Calu3 (cell line): ENCODE data around the gene TGFB1I1. TPM values are rescaled to one million over a fixed set of nuclear protein-coding genes. Genes with fewer than 3 reads are reported as not detected.

Experiments used
- Bru-seq: library from RNA; stranded (reverse); fragments of 400-500 nt; gene quantifications from one replicate; lab custom pipeline; 2021; lab: Mats Ljungman, UMichigan
- BruChase-seq, 2 experiments: library from RNA; stranded (reverse); fragments of 400-500 nt; gene quantifications; one replicate each; lab custom pipeline; 2021; lab: Mats Ljungman, UMichigan
- BruUV-seq: library from RNA; stranded (reverse); fragments of 400-500 nt; replicated peaks from 2 replicates; lab custom pipeline; 2021; lab: Mats Ljungman, UMichigan
- CTCF ChIA-PET: fragments of 300-600 bp; sonication (Branson Sonifier 250); formaldehyde crosslinking; loops from one replicate; lab custom pipeline; 2022; ENCODE audit warnings: antibody characterized with exemption; lab: Charles Lee
- DNase-seq: peaks from one replicate; pipeline ENCODE4 v3.0.0; 2022
- H3K27ac Mint-ChIP-seq: one replicate; pipeline ENCODE4 v1.8.0; 2022; ENCODE audit warnings: mixed read lengths; ENCODE audit not compliant: unreplicated experiment
- H3K27me3 Mint-ChIP-seq: one replicate; pipeline ENCODE4 v1.8.0; 2022; ENCODE audit warnings: mixed read lengths; ENCODE audit not compliant: unreplicated experiment
- H3K36me3 Mint-ChIP-seq: one replicate; pipeline ENCODE4 v1.8.0; 2022; ENCODE audit warnings: mild to moderate bottlenecking, moderate library complexity, mixed read lengths; ENCODE audit not compliant: insufficient read depth, unreplicated experiment
- H3K4me1 Mint-ChIP-seq: one replicate; pipeline ENCODE4 v1.8.0; 2022; ENCODE audit warnings: mild to moderate bottlenecking, low read depth, mixed read lengths; ENCODE audit not compliant: unreplicated experiment
- H3K4me3 Mint-ChIP-seq: one replicate; pipeline ENCODE4 v1.8.0; 2022; ENCODE audit warnings: mild to moderate bottlenecking, low read depth, moderate library complexity, mixed read lengths; ENCODE audit not compliant: unreplicated experiment
- H3K9me3 Mint-ChIP-seq: one replicate; pipeline ENCODE4 v1.8.0; 2022; ENCODE audit warnings: low read depth, mixed read lengths; ENCODE audit not compliant: unreplicated experiment
- intact Hi-C: fragments of 100-400 bp; cut with micrococcal nuclease; formaldehyde crosslinking; loops from one replicate; pipeline ENCODE4 v1.10.0; 2022; ENCODE audit not compliant: unreplicated experiment
- long read RNA-seq: library from polyadenylated mRNA; stranded (forward); transcript quantifications from one replicate; pipeline ENCODE4 v2.0.0, GENCODE V29; 2022
- total RNA-seq: library from RNA; stranded (reverse); gene quantifications from 2 replicates; pipeline ENCODE4 v1.2.3, GENCODE V29; 2022
- TF ChIP-seq, protein P1 (sequence below): fragments of 200-600 bp; IDR thresholded peaks from one replicate; pipeline ENCODE4 v1.8.0; 2022; ENCODE audit warnings: antibody characterized with exemption; ENCODE audit not compliant: unreplicated experiment

TGFB1I1 gene
- total RNA-seq (14.5 and 18.7 TPM in 2 replicates), Bru-seq, nascent RNA (percentile 37 among the genes with signal in this experiment), BruChase-seq, experiment 1, labeled RNA remaining after a 6-hour chase (percentile 52 among the genes with signal in this experiment), BruChase-seq, experiment 2, labeled RNA remaining after a 2-hour chase (percentile 51 among the genes with signal in this experiment)
- long read RNA-seq, transcript TGFB1I1-203 (11 exons, 1,898 nt) = major isoform, 7 of 14 reads
- long read RNA-seq, partial matches to known transcripts = 5 of 14 reads
- long read RNA-seq, other reads (novel, unspliced or antisense) = 2 of 14 reads

DNA sequence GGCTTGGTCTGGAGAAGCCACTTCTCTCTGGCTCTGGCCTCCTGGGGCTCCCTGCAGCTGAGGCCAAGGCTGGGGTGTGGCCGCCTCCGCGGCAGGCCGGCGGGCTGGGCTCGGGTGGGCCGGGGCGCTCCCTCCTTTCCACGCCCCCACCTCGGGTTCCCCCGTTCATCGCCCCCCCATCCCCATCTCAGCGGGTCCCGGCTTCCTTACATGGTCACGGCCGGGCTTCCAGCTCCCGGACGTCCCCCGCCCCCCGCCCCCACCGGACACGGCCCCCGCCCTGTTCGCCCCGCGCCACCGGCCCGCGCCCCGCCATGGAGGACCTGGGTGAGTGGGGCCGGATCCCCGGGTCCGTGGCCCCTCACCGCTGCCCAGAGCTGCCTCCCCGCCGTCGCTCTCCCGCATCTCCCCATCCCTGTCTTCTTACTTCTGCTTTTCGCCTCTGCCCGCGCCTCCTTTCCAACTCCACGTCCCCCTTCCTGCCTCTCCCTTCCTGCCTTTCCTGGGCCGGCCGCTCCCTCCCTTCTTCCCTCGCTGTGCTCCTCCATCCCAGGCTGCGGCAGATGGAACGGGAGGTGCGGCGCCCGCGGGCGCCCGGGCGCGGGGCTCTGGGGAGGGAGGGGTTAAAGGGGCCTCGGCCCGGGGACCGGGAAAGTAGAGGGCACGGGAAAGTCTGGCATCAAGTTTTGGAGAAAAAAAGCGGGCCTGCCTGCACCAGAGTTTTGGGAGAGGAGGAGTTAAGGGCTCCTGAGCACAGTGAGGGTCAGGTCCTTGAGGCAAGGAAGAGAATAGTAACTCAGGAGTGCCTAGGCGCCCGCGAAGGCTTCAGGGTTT lies at the start of gene TGFB1I1:
Gene TGFB1I1 (plus strand): TSS at position 278 of the 834 bp plus-strand sequence. CDS start 37 bp downstream, at position 315.
- peak within 1 kb of the TSS; percentile 75 for H3K27ac Mint-ChIP-seq
- CTCF ChIA-PET = interaction anchor here (1.0 kb wide), 1 partner anchor 11 kb away, joined by 4 read pairs; no protein-coding TSS in a partner anchor
- no peaks in the 10 kb centered on the region for H3K9me3 Mint-ChIP-seq
- peaks cover 30% of the 10 kb centered on the region for H3K36me3 Mint-ChIP-seq
- no peaks in the 10 kb centered on the region for H3K27me3 Mint-ChIP-seq
- peak; percentile 41 for DNase-seq
- H3K4me1 Mint-ChIP-seq = peaks cover 20% of the 10 kb centered on the region
- H3K4me3 Mint-ChIP-seq = peak within 1 kb of the TSS; percentile 78
- TF ChIP-seq, protein P1, sequence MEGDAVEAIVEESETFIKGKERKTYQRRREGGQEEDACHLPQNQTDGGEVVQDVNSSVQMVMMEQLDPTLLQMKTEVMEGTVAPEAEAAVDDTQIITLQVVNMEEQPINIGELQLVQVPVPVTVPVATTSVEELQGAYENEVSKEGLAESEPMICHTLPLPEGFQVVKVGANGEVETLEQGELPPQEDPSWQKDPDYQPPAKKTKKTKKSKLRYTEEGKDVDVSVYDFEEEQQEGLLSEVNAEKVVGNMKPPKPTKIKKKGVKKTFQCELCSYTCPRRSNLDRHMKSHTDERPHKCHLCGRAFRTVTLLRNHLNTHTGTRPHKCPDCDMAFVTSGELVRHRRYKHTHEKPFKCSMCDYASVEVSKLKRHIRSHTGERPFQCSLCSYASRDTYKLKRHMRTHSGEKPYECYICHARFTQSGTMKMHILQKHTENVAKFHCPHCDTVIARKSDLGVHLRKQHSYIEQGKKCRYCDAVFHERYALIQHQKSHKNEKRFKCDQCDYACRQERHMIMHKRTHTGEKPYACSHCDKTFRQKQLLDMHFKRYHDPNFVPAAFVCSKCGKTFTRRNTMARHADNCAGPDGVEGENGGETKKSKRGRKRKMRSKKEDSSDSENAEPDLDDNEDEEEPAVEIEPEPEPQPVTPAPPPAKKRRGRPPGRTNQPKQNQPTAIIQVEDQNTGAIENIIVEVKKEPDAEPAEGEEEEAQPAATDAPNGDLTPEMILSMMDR = no peak
- intact Hi-C loops = no loop called here
- BruUV-seq = no TSS peak

DNA sequence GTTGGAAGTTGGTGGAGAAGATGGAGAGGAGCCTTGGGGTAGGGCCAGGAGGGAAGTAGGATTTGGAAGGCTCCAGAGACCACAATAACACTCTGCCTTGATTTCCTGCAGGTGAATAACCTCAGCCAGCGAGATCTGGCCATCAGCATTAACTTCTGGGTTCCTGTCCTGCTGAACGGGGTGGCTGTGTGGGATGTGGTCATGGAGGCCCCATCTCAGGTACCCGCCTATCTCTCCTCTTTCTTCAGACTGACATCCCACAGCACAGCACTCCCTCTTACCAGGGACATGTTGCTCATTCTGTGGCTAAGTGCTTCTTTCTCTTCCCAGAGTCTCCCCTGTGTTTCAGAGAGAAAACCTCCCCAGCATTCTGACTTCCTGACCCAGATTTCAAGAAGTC lies 48.7 kb upstream of the TGFB1I1 start:
- TF ChIP-seq, protein P1 = no peak
- intact Hi-C loops = no loop called here
- Mint-ChIP-seq H3K27ac (no peak overlapping the region), H3K27me3 (peaks cover 54% of the 10 kb centered on the region), H3K4me1 (no peaks in the 10 kb centered on the region), H3K36me3 (peaks cover 9% of the 10 kb centered on the region), H3K9me3 (peaks cover 2% of the 10 kb centered on the region), H3K4me3 (no peak overlapping the region)
- no TSS peak for BruUV-seq
- CTCF ChIA-PET = interaction anchor here (0.7 kb wide), 1 partner anchor 14 kb away, joined by 4 read pairs; no protein-coding TSS in a partner anchor
- DNase-seq = no peak

DNA sequence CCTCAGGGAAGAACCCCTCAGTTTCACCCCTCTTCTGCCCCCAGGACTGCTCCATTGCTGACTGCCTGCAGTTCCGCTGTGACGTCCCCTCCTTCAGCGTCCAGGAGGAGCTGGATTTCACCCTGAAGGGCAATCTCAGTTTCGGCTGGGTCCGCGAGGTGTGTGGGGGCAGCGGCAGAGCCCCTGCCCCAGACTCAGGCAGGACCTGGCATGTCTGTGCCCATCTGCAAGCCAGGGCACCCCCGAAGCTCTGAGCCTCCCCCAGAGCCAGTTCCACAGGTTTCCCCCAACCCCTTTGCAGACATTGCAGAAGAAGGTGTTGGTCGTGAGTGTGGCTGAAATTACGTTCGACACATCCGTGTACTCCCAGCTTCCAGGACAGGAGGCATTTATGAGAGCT lies 48.2 kb upstream of the TGFB1I1 start:
- peaks cover 9% of the 10 kb centered on the region for H3K36me3 Mint-ChIP-seq
- no peak for DNase-seq
- peaks cover 60% of the 10 kb centered on the region for H3K27me3 Mint-ChIP-seq
- BruUV-seq = no TSS peak
- intact Hi-C loops = no loop called here
- no peak overlapping the region for H3K4me3 Mint-ChIP-seq
- H3K27ac Mint-ChIP-seq = no peak overlapping the region
- H3K9me3 Mint-ChIP-seq = peaks cover 2% of the 10 kb centered on the region
- TF ChIP-seq, protein P1 = no peak
- CTCF ChIA-PET = no interaction called here
- no peaks in the 10 kb centered on the region for H3K4me1 Mint-ChIP-seq

DNA sequence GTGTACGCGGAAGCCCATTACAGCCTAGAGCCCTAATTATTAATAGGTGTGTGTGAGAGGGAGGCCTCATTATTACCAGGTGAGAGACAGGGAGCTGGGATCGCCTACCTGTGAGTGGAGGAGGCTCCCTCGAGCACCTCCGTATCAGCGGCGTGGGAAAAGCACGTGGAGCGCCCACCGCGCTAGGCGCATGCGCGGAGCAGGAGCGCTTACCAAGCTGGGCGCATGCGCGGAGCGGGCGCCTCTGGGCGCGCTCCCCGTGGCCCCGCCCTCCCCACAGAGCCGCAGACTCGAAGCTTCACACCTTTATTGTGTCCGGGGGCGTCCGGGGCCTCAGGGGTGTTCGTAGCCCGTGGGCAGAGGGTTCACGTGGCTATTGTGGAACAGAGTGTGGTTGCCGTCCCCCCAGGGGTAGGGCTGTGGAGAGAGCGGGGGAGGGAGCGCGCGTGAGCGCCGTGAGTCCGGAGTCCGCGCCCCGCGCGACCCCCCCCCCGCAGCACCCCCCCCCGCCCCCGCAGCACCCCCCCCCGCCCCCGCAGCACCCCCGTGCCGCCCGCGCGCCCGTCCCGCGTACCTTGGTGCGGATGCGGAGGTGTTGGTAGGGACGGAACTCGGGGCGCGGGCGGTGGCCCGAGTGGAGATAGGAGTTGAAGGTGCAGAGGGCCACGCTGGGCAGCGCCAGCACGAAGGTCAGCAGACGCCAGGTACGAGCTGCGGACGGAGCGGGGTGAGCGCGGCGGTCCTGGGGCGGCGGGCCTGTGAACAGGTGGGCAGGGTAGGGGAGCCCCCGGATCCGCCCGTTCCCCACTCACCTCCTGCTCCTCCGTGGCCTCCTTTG lies 44.3 kb upstream of the TGFB1I1 start:
- CTCF ChIA-PET = no interaction called here
- peak; percentile 18 for DNase-seq
- intact Hi-C loops = no loop called here
- Mint-ChIP-seq H3K9me3 (peaks cover 2% of the 10 kb centered on the region), H3K27me3 (peaks cover 68% of the 10 kb centered on the region), H3K4me3 (no peak overlapping the region), H3K4me1 (no peaks in the 10 kb centered on the region), H3K27ac (no peak overlapping the region), H3K36me3 (peaks cover 9% of the 10 kb centered on the region)
- TF ChIP-seq, protein P1 = no peak
- no TSS peak for BruUV-seq
